ENCODE results near the gene SCN2B.

SCN2B gene

GRCh38 chr11:118214210-118214914, 37.9 kb upstream of the SCN2B start:
- in situ Hi-C loops (cut with MboI; ENCODE audit: low sequenced_read_pairs, unreplicated experiment), result no loop called here
- TF ChIP-seq CTCF (IDR thresholded peaks at IDR 0.05; ENCODE audit: borderline replicate concordance, control extremely low read depth, extremely low read depth, insufficient read depth, missing control alignments), result no peak
- DNase-seq (ENCODE audit: low spot score), result no peak

GRCh38 chr11:118213781-118214180, 37.3 kb upstream of the SCN2B start:
- no peak for TF ChIP-seq CTCF (IDR thresholded peaks at IDR 0.05; ENCODE audit: borderline replicate concordance, control extremely low read depth, extremely low read depth, insufficient read depth, missing control alignments)
- in situ Hi-C loops (cut with MboI; ENCODE audit: low sequenced_read_pairs, unreplicated experiment), result no loop called here
- DNase-seq (ENCODE audit: low spot score), result no peak

- in situ Hi-C loops (cut with MboI; ENCODE audit: low sequenced_read_pairs, unreplicated experiment), result no loop called here
- TF ChIP-seq CTCF (IDR thresholded peaks at IDR 0.05; ENCODE audit: borderline replicate concordance, control extremely low read depth, extremely low read depth, insufficient read depth, missing control alignments), result no peak
- DNase-seq (ENCODE audit: low spot score), result no peak
Measured at GRCh38 chr11:118213201-118213600, 36.8 kb upstream of the SCN2B start.

GRCh38 chr11:118212781-118213191, 36.3 kb upstream of the SCN2B start:
- TF ChIP-seq CTCF (IDR thresholded peaks at IDR 0.05; ENCODE audit: borderline replicate concordance, control extremely low read depth, extremely low read depth, insufficient read depth, missing control alignments), result no peak
- DNase-seq (ENCODE audit: low spot score), result no peak
- in situ Hi-C loops (cut with MboI; ENCODE audit: low sequenced_read_pairs, unreplicated experiment), result no loop called here

GRCh38 chr11:118212131-118212725, 35.8 kb upstream of the SCN2B start:
- in situ Hi-C loops (cut with MboI; ENCODE audit: low sequenced_read_pairs, unreplicated experiment), result no loop called here
- DNase-seq (ENCODE audit: low spot score), result no peak
- no peak for TF ChIP-seq CTCF (IDR thresholded peaks at IDR 0.05; ENCODE audit: borderline replicate concordance, control extremely low read depth, extremely low read depth, insufficient read depth, missing control alignments)

- in situ Hi-C loops (cut with MboI; ENCODE audit: low sequenced_read_pairs, unreplicated experiment), result no loop called here
- no peak for DNase-seq (ENCODE audit: low spot score)
- TF ChIP-seq CTCF (IDR thresholded peaks at IDR 0.05; ENCODE audit: borderline replicate concordance, control extremely low read depth, extremely low read depth, insufficient read depth, missing control alignments), result no peak
Measured at GRCh38 chr11:118211006-118211405, 34.6 kb upstream of the SCN2B start.
